Peyer's patch (tissue), 4 donors: ENCODE results near the gene KIF1A.

Experiments used
- POLR2A ChIP-seq, 2 donors: fragments of 450-650 bp; IDR thresholded peaks; one replicate each; pipeline ENCODE4 v1.5.1; 2017; ENCODE audit warnings: antibody characterized with exemption in 2 of 2, mild to moderate bottlenecking in 2 of 2, moderate library complexity in 2 of 2
- TF ChIP-seq, protein P1 (sequence below), 6 experiments: fragments of 450-650 bp in 4 of 6; fragments of 200-600 bp in 2 of 6; sonication (generic) in 1 of 6; IDR thresholded peaks; one replicate each; pipeline ENCODE4 v1.5.1; 2017 to 2019; ENCODE audit warnings: antibody characterized with exemption in 6 of 6, mild to moderate bottlenecking in 3 of 6, moderate library complexity in 1 of 6

DNA sequence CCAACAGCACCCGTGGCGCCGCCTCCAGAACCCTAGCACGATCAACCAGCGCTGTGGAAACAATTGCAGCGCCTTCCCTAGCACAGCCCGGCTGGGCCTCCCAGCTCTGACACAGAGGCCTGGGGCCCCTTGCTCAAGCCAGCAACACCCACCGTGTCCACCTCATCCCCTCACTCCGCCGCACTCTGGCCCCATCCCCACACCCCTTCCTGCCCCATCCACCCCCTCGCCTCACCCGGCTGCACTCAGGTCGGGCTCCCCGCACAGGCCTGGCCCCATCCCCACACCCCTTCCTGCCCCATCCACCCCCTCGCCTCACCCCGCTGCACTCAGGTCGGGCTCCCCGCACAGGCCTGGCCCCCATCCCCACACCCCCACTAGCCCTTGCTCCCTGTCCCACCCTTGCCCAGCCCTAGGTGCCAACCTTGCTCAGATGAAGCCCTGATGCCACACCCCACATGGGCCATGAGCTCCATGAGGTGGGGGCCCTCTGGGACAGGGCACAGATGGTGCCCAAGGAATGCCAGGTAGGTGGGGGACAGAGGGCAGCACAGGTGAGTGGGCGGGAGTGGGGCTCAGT is 28.7 kb downstream of the KIF1A start:
- TF ChIP-seq, protein P1, sequence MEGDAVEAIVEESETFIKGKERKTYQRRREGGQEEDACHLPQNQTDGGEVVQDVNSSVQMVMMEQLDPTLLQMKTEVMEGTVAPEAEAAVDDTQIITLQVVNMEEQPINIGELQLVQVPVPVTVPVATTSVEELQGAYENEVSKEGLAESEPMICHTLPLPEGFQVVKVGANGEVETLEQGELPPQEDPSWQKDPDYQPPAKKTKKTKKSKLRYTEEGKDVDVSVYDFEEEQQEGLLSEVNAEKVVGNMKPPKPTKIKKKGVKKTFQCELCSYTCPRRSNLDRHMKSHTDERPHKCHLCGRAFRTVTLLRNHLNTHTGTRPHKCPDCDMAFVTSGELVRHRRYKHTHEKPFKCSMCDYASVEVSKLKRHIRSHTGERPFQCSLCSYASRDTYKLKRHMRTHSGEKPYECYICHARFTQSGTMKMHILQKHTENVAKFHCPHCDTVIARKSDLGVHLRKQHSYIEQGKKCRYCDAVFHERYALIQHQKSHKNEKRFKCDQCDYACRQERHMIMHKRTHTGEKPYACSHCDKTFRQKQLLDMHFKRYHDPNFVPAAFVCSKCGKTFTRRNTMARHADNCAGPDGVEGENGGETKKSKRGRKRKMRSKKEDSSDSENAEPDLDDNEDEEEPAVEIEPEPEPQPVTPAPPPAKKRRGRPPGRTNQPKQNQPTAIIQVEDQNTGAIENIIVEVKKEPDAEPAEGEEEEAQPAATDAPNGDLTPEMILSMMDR (IDR thresholded peaks at IDR 0.05) = no peak
- TF ChIP-seq POLR2A (IDR thresholded peaks at IDR 0.05) = no peak
